Putamen (tissue), 1 donor: ENCODE measurements around the gene DAB2IP.

Experiments used
- DNase-seq: peaks from one replicate; pipeline ENCODE4 v3.0.0-alpha.2; 2016; ENCODE audit warnings: low spot score

The DAB2IP gene

GRCh38 chr9:121663591-121663990 is 12.2 kb downstream of the DAB2IP start:
- no peak for DNase-seq

GRCh38 chr9:121666294-121666693 is 14.9 kb downstream of the DAB2IP start:
- no peak for DNase-seq

GRCh38 chr9:121667214-121667613 is 15.8 kb downstream of the DAB2IP start:
- no peak for DNase-seq

GRCh38 chr9:121667890-121668289 is 16.5 kb downstream of the DAB2IP start:
- DNase-seq: no peak

GRCh38 chr9:121670431-121670830 is 19.0 kb downstream of the DAB2IP start:
- DNase-seq: no peak

GRCh38 chr9:121671612-121672155 is 20.2 kb downstream of the DAB2IP start:
- DNase-seq: no peak

GRCh38 chr9:121672213-121672612 is 20.8 kb downstream of the DAB2IP start:
- no peak for DNase-seq

- no peak for DNase-seq
Measured at GRCh38 chr9:121672986-121673385, 21.6 kb downstream of the DAB2IP start.

- no peak for DNase-seq
Measured at GRCh38 chr9:121673576-121673975, 22.1 kb downstream of the DAB2IP start.

GRCh38 chr9:121674017-121674416 is 22.6 kb downstream of the DAB2IP start:
- DNase-seq: no peak

- peak; percentile 73 for DNase-seq
Measured at GRCh38 chr9:121674952-121675351, 23.5 kb downstream of the DAB2IP start.

- DNase-seq: no peak
Measured at GRCh38 chr9:121675381-121675780, 23.9 kb downstream of the DAB2IP start.

- peak; percentile 78 for DNase-seq
Measured at GRCh38 chr9:121675969-121676822, 24.8 kb downstream of the DAB2IP start.

GRCh38 chr9:121676926-121677325 is 25.5 kb downstream of the DAB2IP start:
- no peak for DNase-seq

- DNase-seq: no peak
Measured at GRCh38 chr9:121678501-121679022, 27.1 kb downstream of the DAB2IP start.

GRCh38 chr9:121679901-121680635 is 28.6 kb downstream of the DAB2IP start:
- DNase-seq: no peak

- no peak for DNase-seq
Measured at GRCh38 chr9:121681404-121681803, 30.0 kb downstream of the DAB2IP start.

GRCh38 chr9:121682201-121682600 is 30.8 kb downstream of the DAB2IP start:
- no peak for DNase-seq

GRCh38 chr9:121682926-121683515 is 31.6 kb downstream of the DAB2IP start:
- no peak for DNase-seq

GRCh38 chr9:121683652-121684051 is 32.2 kb downstream of the DAB2IP start:
- DNase-seq: no peak

GRCh38 chr9:121684381-121685145 is 33.1 kb downstream of the DAB2IP start:
- no peak for DNase-seq
